Lung (tissue), 12 donors: ENCODE data around the gene EFNA2. TPM values are rescaled to one million over a fixed set of nuclear protein-coding genes. Genes with fewer than 3 reads are reported as not detected.

Source experiments
- ATAC-seq: fragments of 200-7000 bp; cut with Tn5 transposase; one replicate; pipeline ENCODE4 v1.9.1; 2020; ENCODE audit warnings: moderate number of reproducible peaks; ENCODE audit not compliant: insufficient read depth, low FRiP score
- DNase-seq, 3 donors: peaks; one replicate each; pipeline ENCODE4 v3.0.0-alpha.2; 2013 to 2017
- H3K27ac ChIP-seq, 2 donors: one replicate each; pipeline ENCODE4 v1.5.1; 2013; ENCODE audit warnings: mild to moderate bottlenecking in 2 of 2, moderate library complexity in 2 of 2, control low read depth in 1 of 2, inconsistent platforms in 1 of 2, low read depth in 1 of 2, low read length in 1 of 2
- H3K27me3 ChIP-seq, 3 donors: one replicate each; pipeline ENCODE4 v1.5.1; 2013; ENCODE audit warnings: low read length in 2 of 3; ENCODE audit not compliant: control insufficient read depth in 3 of 3, insufficient read depth in 3 of 3
- H3K36me3 ChIP-seq, 4 donors: one replicate each; pipeline ENCODE4 v1.5.1; 2013; ENCODE audit warnings: low read length in 4 of 4, mild to moderate bottlenecking in 1 of 4, moderate library complexity in 1 of 4; ENCODE audit not compliant: control insufficient read depth in 4 of 4, insufficient read depth in 4 of 4
- H3K4me1 ChIP-seq, 5 donors: one replicate each; pipeline ENCODE4 v1.5.1; 2013; ENCODE audit warnings: low read length in 5 of 5, mild to moderate bottlenecking in 2 of 5, moderate library complexity in 1 of 5; ENCODE audit not compliant: control insufficient read depth in 5 of 5, insufficient read depth in 5 of 5
- H3K4me3 ChIP-seq: one replicate; pipeline ENCODE4 v1.5.1; 2013; ENCODE audit warnings: mild to moderate bottlenecking, control low read depth, moderate library complexity
- H3K9ac ChIP-seq, 2 donors: one replicate each; pipeline ENCODE4 v1.5.1; 2013; ENCODE audit warnings: low read length in 2 of 2, control low read depth in 1 of 2; ENCODE audit not compliant: insufficient read depth in 1 of 2
- H3K9me3 ChIP-seq, 4 donors: one replicate each; pipeline ENCODE4 v1.5.1; 2013; ENCODE audit warnings: low read length in 3 of 4, mild to moderate bottlenecking in 1 of 4, moderate library complexity in 1 of 4; ENCODE audit not compliant: control insufficient read depth in 4 of 4, insufficient read depth in 3 of 4
- WGBS, 2 donors: extraction: QIAGEN DNeasy Blood & Tissue Kit; methylation state at CpG; one replicate each; pipeline ENCODE4 v1.1.7; 2013; 5-methylcytosine and 5-hydroxymethylcytosine counted together
- polyA plus RNA-seq, 2 donors: library from polyadenylated mRNA; stranded (reverse); fragments of 200-250 nt; gene quantifications; one replicate each; pipeline ENCODE4 v1.2.1, GENCODE V29; 2013
- total RNA-seq, 2 donors: library from RNA; depleted of rRNA in 1 of 2; stranded (reverse); fragments of >200 nt in 1 of 2; gene quantifications; one replicate each; pipeline ENCODE4 v1.2.1, GENCODE V29; 2014 to 2021
- TF ChIP-seq, protein P1 (sequence below): IDR thresholded peaks from 2 replicates; pipeline ENCODE4 v1.5.1; 2012; ENCODE audit warnings: mild to moderate bottlenecking; ENCODE audit errors: control extremely low read depth, extremely low read depth
- donor health status: control.
- donor health status: control.
- donor health status: Bipolar disorder and iron deficiency.
- donor health status: healthy.
- donor health status: DM: yes; HTN: yes; CAD: no.

The EFNA2 gene
- total and polyA plus RNA-seq, 4 donors, result 0.37 TPM; not detected in 3

DNA sequence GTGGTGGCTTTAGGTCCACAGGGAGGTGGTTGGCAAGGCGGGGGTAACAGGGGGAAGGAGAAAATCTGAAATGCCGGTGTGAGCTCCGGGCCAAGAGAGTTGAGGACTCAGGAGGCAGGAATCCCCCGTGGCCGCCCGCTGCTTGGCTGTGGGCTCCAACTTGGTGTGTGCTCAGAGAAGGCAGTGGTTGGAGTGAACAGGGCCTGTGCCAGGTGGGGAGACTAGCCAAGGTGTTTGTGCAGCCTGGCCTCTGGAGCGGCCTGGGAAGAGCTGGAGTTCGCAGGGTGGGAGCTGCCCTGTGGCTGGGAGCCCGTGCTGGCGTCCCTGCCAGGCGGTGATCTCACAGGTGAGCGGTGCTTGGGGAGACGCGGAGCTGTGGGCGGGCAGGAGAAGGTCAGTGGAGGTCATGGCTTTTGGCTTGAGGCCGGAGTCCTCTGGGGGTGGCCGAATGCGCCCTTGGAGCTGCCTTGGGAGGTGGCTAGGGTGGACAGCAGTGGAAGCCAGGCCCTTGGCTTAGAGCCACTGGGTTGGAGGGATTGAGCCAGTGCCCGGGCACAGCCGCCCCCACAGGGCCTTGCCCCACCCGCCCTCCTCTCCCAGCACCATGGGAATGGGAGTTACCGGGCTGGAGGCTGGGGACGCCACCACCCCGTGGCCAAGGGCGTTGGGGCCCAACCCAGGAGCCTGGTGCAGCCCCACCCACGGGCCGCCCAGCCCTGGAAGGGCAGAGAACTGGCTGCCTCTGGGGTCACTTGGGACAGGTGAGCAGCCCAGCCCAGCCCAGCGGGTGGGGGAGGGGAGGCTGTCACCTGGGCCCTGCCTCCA, 23.7 kb upstream of the EFNA2 start:
- Histone ChIP-seq H3K4me3 (peak overlapping the region; percentile 39), H3K9me3 (no peaks in the 10 kb centered on the region), H3K27me3 (no peaks in the 10 kb centered on the region), H3K9ac (no peak overlapping the region), H3K36me3 (peaks cover 0 to 7% (median under 1%) of the 10 kb centered on the region in 4 donors), H3K27ac (peak overlapping the region; percentile 82 to 98), H3K4me1 (peaks cover 0 to 50% (median 32%) of the 10 kb centered on the region in 5 donors)
- peak in 2 of 3 donors; percentile 28 to 39 for DNase-seq
- ATAC-seq, result peak; percentile 10
- TF ChIP-seq, protein P1, sequence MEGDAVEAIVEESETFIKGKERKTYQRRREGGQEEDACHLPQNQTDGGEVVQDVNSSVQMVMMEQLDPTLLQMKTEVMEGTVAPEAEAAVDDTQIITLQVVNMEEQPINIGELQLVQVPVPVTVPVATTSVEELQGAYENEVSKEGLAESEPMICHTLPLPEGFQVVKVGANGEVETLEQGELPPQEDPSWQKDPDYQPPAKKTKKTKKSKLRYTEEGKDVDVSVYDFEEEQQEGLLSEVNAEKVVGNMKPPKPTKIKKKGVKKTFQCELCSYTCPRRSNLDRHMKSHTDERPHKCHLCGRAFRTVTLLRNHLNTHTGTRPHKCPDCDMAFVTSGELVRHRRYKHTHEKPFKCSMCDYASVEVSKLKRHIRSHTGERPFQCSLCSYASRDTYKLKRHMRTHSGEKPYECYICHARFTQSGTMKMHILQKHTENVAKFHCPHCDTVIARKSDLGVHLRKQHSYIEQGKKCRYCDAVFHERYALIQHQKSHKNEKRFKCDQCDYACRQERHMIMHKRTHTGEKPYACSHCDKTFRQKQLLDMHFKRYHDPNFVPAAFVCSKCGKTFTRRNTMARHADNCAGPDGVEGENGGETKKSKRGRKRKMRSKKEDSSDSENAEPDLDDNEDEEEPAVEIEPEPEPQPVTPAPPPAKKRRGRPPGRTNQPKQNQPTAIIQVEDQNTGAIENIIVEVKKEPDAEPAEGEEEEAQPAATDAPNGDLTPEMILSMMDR, result no peak
- WGBS, 2 donors, result 25 to 42% methylated on average over 25 to 28 of the region's 28 CpGs

DNA sequence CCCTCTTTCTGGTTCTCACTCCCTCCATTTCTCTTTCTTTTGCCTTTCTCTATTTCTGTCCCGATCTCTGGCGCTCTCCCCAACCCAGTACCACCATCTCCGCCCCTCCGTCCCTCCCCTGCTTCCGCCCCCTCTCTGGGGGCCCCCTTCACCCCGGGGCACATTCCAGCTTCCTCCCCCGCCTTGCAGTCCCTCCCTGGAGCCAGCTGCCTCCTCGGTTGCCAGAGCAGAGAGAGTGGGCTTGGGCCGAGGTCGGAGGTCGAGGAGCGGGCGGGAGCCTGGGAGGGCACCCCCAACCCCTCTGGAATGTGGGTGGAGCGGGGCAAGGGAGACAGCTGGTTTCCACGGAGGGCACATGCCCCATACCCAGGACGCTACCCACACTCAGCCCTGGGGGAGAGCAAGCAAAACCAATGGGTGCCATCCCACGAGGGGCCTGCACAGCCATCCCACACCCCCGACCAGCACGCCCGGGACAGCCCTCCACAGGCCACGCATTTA, 23.0 kb upstream of the EFNA2 start:
- WGBS, 2 donors, result 39 to 44% methylated on average over 20 to 21 of the region's 21 CpGs
- H3K4me3 ChIP-seq, result no peak overlapping the region
- ATAC-seq (no peak), DNase-seq (peak; percentile 76 to 83 (median 81))
- peaks cover 0 to 57% (median 35%) of the 10 kb centered on the region in 5 donors for H3K4me1 ChIP-seq
- peak overlapping the region in 1 of 2 donors; percentile 23 for H3K9ac ChIP-seq
- peak overlapping the region; percentile 82 to 98 for H3K27ac ChIP-seq
- TF ChIP-seq, protein P1, result no peak
- H3K27me3 ChIP-seq, result no peaks in the 10 kb centered on the region
- peaks cover 0 to 2% (median 0%) of the 10 kb centered on the region in 4 donors for H3K36me3 ChIP-seq
- no peaks in the 10 kb centered on the region for H3K9me3 ChIP-seq

DNA sequence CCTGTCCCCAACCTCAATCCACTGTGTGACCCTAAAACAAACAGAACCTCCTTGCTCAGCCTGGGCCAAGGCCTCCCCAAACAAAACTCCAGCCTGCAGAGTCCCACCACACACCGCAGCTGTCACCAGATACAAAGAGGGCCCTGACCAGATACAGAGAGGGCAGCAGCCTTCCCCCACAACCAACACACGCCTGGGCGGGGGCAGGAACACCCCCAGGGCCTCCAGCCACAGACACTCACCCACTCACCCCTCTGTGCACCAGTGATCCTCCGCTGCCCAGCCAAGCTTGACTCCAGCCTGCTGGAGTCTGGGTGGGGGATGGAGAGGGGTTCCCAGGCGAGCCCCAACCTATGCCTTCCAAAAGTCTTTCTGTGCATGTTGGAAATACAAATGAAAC, 22.5 kb upstream of the EFNA2 start:
- peaks cover 3 to 62% (median 32%) of the 10 kb centered on the region in 5 donors for H3K4me1 ChIP-seq
- TF ChIP-seq, protein P1, result no peak

More for the DNA sequence above, 22.5 kb upstream of the EFNA2 start:
- Histone ChIP-seq H3K36me3 (no peaks in the 10 kb centered on the region), H3K27me3 (no peaks in the 10 kb centered on the region), H3K27ac (peak overlapping the region in 1 of 2 donors; percentile 98), H3K9ac (no peak overlapping the region), H3K9me3 (no peaks in the 10 kb centered on the region), H3K4me3 (no peak overlapping the region)
- ATAC-seq (no peak), DNase-seq (no peak)
- 64 to 70% methylated on average over 5 of the region's 5 CpGs for WGBS, 2 donors
